Activated effector memory CD4-positive, alpha-beta T cell treated with anti-CD3 and anti-CD28 coated beads, Interleukin-2, amount 50 U/mL, for 16 hours (primary cell): ENCODE data around the gene GRIN3A.
"Not testable (repeated sequence)": the region's sequence is repeated elsewhere in the genome, so short reads cannot be mapped to it uniquely, and the experiment has no call there.

Source experiments
- DNase-seq: peaks from one replicate; pipeline ENCODE4 v3.0.0-alpha.2; 2020

The GRIN3A gene

GRCh38 chr9:101631892-101632291, 106.6 kb downstream of the GRIN3A start:
- no peak for DNase-seq

GRCh38 chr9:101629636-101630035, 108.8 kb downstream of the GRIN3A start:
- DNase-seq: no peak

DNA sequence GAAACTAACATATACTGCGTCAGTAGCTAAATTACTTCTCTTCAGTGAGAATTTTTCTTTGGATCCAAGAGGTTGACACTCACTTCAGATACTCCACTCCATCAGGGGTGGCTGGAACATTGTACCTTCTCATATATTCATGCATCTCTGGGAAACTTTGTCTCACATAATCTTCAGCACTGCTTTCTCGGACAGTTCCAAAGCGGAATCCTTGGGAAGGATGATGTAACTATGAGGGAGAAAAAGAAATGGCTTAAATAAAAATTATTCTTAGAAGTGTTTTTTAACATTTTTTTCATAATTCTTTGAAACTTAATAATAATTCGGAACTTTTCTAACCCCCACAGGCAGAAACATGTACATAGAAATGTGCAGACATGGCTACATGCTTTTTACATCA, 110.3 kb downstream of the GRIN3A start:
- DNase-seq: no peak

GRCh38 chr9:101626295-101626694, 112.2 kb downstream of the GRIN3A start:
- DNase-seq: no peak

GRCh38 chr9:101625876-101626275, 112.6 kb downstream of the GRIN3A start:
- no peak for DNase-seq

DNA sequence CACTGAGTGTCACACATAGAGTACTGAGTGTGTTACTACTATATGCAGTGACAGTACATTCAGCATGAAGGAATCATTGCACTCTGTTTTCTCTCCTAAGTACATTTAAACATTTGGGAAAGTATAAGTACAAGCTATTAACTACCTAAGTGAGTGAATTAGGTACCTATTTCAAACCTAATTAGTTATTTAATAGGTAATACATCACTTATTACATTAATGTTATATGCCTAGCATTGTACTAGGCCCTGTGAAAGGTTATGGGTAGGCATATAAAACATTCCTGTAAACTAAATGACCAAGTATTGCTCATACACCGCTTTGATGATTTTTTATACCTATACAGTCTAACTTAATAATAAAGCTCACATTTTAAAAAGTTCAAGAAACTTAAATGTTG, 118.0 kb downstream of the GRIN3A start:
- DNase-seq: no peak

- no peak for DNase-seq
Measured at GRCh38 chr9:101618698-101619097, 119.7 kb downstream of the GRIN3A start.

DNA sequence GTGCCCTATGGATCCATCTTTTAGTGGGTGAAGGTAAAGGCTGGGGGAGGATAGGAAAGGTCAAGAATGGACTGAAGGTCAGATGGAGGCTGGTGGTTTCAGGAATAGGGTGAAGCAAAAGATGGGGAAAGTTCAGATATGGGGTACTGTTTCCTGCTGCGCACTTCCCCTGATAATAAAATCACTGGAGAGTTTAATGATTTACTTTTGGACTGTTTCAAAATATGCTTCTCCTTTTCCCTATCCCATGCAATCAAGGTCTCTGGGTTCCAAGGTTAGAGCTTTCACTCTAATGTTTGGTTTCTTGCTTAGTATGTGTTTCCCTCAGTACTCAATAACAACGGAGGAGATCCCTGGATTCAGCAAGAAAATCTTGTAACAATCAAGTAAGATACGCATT, 132.9 kb downstream of the GRIN3A start:
- DNase-seq: no peak

- no peak for DNase-seq
Measured at GRCh38 chr9:101604296-101604695, 134.2 kb downstream of the GRIN3A start.

DNA sequence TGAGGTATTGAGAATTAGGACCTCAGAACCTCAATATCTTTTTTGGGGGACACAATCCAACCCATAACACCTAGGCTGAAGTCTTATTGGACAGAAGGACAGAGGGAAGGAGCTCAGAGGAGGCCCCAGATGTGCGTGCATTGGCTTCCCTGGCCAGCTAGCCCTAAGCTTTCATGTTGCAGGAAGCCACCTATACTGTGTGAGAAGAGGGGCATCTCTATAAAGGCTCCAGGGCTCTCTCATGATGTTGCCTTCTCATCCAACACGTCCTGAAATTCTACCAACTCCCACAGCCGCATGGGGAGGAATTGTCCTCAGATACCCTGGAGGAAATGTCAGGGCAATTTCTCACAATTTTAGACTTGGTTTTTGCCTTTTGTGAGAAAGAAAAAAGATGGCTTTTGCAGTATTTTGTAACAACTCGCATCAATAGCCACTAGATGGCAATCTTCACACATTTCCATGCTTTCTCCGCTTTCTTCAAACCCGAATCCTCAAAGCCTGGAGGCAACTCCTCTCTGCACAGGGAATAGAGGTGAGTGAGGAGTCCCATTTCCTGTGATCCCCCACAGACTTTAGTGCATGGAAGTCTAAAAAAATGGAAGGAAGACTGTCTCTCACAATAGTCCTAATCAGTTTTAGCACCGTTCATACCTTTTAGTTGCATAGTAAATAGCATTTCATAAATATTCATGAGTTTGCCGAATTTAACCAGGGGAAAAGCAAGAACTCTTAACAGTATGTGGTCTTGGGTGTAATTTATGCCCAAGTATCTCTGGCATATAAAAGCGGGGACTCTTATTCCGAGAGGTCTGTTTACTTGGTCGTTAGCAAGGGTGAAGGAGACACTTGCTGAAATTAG, 136.3 kb downstream of the GRIN3A start:
- DNase-seq: no peak

DNA sequence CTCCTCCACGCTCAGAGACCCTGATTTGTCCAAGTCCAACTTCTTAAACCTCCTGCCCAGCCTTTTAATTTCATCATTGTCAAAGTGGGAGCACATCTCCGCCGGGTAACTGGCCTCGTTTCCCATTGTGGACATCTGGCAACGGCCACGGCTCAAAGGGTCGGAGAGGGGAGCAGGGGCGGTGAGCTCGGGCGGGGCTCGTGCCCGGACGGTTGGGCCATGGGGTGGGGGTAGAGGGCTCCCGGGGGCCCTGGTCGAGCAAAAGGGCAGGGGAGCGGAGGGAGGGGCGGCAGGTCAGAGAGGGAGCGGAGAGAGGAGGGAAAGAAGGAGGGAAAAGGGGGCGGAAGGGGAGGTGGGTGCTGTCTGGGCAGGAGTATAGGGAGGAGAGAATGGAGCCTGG, 143.7 kb downstream of the GRIN3A start, which contains the start of gene PPP3R2:
PPP3R2 (minus strand) TSS at position 174 of the 400 bp plus-strand sequence; CDS start at position 126, 48 bp downstream.
- DNase-seq: no peak

- no peak for DNase-seq
Measured at GRCh38 chr9:101593345-101593744, 145.1 kb downstream of the GRIN3A start.

DNA sequence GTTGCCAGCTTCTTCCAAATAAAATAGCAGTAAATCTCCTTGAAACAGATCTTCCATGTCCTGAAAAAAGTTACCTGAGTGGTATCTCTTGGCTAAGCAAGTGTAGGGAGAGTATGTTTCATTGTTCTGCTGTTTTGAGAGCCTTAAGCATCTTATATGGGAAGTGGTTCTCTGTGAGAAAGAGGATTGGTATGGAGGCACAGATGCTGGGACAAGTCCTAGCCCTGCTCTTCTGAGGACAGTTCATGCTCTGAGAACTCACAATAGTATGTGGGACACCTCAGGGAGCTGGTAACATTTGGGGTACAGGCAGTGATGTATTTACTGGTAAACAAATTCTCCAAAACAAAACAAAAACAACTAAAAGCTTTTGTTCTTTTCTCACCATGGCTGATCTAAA, 145.7 kb downstream of the GRIN3A start:
- DNase-seq: no peak

DNA sequence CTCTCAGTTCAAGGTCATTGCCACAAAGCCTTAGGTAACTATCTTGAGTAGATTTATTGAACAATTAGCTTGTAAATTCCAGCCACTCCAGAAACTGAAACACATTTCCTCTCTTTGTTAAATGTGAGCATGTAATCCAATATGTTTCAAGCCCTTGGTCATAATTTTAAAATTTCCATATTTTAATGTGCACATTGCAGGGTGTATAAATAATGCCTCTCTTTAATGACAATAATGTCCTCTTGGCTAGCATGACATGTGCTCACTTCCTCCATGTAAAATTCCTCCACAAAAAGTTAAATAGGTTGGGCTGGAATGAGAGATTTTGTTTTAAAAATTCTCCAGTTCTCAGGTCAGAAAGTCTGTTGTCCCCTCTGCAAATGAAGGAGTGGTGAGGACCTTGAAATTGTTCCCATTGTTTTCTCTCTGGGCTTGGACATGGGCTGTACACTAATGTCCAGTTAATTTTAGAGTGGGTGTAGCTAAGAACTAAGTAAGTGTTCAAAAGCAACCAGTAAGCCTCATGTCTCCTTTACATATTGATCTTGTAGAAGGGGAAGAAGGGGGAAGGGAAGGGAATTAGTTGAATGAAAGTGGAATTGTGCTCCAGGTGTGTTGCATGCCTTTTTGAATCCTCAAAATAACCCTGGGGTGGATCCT, 146.5 kb downstream of the GRIN3A start:
- DNase-seq: no peak

- no peak for DNase-seq
Measured at GRCh38 chr9:101590901-101591300, 147.5 kb downstream of the GRIN3A start.

DNA sequence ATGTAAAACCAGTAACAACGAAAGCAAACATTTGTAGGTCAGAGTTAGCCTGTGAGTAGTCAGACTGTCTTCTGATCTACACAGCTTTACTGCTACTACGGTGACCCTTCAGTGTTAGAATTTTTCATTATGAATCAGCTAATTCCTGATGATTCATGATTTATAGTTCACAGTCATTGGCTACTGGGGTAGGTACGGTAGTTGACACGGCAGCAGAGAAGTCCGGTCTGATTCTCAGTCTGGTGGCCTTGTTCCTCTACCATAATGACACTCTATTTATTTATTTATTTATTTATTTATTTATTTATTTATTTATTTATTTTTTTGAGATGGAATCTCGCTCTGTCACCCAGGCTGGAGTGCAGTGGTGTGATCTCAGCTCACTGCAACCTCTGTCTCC, 148.4 kb downstream of the GRIN3A start:
- DNase-seq: not testable (repeated sequence)

GRCh38 chr9:101587332-101588043, 151.0 kb downstream of the GRIN3A start:
- DNase-seq: no peak

GRCh38 chr9:101586651-101587050, 151.8 kb downstream of the GRIN3A start:
- no peak for DNase-seq

GRCh38 chr9:101585740-101586139, 152.7 kb downstream of the GRIN3A start:
- DNase-seq: no peak

DNA sequence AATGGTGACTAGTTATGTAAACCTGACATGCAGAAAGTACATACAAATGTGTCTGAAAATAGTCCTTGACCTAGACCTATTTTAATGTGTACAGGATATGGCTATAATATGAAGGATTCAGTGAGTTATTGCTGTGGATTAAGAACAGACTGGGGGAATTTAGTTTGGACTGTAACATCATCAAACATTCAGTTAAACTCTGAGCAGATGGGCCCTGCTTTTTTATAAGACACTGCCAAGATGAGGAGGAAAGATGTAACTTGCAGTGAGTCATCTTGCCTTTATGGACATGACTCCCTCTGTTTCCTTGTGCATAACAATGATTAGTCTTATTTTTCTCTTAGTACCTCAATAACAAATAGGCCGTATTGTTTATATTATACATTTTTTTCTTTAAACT, 155.9 kb downstream of the GRIN3A start:
- no peak for DNase-seq

DNA sequence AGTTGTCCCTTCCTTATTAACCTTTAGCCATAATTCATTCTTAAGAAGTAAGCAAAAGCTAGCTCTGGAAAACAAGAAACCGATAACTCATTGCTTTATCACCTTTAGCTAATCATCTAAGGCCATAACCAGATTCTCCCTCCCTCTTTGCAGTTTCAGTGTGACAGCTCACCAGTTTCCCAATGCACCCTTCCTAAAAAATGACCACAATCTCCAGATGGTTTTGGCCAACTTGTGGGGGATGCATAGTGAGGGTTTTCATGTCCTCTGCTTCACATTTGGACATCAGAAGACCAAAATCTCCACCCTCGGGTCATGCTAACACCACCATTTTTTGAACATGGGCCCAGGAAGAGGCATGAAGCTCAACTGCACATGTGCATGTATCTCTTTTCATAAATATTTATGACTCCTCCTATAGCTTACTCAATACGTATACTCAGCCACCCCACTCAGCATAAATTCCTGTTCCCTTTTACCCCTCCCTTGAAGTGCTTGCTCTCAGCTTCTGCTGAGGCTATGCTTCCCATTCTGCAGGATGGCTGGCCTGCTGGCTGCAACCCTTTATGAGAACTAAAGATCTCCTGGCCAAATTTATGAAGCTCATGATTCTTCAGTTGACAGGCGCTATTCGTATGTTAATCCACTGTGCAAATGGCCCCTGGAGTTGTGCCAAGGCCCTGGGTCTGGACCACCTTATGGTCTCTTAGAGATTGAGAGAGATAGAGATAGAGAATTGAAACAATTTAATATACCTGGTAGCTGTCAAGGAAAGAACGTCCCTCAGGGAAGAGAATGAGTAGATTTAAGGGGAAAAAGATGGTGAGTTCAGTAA, 158.5 kb downstream of the GRIN3A start:
- DNase-seq: no peak

DNA sequence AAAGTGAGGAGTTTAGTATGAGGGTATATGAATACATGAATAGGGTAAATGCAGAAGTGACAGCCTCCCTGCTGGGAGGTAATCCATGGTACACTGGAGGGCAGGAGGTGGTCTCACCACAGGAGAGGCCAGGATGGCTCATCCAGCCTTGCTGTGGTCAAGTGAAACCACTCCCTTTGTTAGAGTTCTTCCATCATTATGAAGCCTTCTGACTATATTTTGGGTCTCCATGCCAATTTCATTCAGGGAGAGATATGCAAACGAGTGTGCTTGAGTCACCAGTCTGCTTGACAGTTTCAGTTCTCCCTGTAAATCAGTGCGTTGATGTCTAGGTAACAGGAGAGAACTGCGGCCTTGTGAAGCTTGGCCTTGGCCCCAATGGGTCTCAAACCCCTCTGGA, 160.1 kb downstream of the GRIN3A start:
- DNase-seq: no peak
